Effector CD8-positive, alpha-beta T cell (primary cell): ENCODE data around the gene FRK.
"Not testable (repeated sequence)": the region's sequence is repeated elsewhere in the genome, so short reads cannot be mapped to it uniquely, and the experiment has no call there.

Experiments
- DNase-seq: peaks from one replicate; lab custom pipeline; 2025; lab: John Stamatoyannopoulos, UW

Gene FRK

DNA sequence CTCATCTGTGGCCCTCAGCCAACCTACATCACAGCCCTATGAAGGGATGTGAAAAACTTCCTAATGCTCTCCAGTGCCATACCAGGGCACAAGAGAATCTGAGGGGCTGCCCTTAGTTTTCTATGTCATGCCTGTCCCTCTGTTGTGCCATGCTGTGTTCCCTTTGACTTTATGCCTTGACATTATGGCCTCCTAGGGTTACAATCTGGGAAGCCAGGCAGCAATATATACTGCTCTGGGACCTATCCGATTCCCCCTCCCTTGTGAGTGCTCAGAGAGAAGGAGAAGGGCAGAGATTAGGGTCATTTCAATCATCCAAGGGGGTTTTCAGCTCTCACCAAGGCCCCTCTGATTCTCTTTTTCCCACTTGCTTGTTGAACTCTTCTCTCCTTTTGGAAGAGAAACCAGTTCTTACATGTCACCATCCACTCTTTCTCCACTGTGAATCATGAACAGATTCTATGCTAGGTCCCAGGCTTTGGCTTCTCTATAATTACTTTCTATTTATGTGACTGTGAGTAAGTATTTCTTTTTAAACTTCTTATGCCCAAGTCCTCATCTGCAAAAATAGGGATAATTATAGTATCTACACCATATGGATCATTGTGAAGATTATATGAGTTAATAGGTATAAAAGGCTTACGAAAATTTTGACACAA, 14.2 kb upstream of the FRK start:
- DNase-seq: no peak

DNA sequence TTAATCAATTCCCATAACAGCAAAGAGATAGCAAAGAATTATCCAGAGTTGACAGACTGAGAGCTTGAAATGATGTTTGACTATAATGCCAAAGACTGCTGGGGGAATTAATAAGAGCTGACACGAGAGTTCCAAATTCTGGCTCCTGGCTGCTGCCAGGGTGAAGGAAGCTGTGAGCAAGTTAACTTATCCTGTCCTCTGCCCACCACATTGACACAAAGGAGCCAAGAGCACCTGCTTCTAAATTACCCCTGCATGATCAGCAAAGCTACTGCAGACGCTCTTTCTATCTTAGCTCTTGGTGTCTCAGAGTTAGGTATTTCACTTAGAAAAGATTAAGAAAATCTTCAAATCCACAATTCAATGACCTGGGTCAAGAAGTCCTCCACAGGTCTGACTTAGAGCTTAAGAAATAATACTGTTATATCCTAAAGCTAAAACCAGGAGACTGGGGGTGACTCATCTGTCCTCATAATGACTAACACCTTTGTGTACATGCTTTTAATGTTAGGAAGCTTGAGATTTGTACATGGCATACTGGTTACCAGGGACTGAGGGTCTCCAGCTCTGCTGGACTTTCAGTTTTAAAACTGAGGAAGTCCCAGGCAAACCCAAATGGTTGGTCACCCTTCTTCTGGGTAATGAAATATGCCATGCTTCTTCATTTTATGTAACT, 13.2 kb upstream of the FRK start:
- DNase-seq: no peak

DNA sequence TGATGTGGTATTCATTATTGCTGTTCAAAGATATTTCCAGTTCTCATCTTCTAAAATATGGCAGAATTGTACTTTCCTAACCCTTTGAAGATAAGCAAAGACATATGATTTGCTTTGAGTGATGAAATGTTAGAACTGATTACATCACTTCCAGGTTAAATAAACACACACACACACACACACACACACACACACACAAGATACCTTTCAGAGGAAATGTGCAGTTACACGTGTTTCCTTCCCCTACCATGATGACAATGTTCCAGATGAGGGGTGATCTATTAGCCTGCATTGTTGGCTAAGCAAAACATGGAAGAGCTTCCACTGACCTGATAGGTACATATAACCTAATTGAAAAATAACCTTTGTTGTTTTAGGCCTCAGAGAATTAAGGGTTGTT, 11.7 kb upstream of the FRK start:
- DNase-seq: no peak

DNA sequence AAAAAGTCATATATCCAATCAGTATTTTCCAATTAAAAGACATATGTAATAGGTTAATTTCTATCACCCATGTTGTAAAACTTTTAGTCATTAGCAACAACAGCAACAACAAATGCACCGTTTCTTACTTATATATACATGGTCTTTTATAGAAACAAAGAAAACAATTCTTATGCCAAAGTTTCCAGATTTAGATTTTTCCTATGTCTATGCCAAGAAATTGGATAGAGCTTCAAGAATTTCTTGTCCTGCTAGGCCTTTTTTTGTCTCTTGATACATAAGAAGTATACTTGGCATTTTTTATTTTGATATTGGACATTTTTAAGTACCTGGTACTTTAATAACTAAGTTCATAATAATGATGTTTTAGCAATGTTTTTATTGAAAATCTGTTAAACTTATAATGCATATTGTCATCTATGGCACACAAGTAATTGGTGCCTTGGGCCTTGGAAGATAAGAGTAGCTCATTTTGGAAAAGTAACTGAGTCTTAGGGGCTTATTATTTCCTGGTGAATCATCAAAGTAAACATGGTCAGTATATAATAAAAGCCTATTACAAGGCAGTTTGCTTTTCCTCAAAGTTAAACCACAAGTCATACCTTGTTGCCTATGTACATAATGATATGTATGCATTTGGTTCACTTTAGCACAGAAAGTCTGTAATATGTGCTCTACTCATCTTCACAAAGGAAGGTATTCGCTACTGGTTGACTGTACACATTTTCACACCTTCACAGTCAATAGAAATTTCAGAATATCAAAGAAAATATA, 10.1 kb upstream of the FRK start:
- DNase-seq: no peak

DNA sequence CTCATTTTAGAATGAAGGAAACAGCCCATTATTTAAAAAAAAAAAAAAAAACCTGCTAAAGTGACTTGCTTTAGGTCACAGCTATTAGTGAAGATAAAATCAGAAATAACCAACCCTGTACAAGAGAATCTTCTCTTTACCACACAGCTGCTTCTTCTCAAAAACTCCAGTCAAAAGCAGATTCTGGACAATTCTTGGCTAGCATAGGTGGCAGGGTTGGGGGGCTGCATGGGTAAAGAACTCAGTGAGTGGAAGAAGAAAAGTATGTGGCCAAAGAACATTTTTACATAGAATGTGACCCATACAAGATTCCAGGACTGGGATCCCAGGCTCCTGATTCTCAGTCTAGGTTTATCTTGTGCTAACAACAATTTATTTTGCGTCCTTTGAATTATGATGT, 9.4 kb upstream of the FRK start:
- no peak for DNase-seq

DNA sequence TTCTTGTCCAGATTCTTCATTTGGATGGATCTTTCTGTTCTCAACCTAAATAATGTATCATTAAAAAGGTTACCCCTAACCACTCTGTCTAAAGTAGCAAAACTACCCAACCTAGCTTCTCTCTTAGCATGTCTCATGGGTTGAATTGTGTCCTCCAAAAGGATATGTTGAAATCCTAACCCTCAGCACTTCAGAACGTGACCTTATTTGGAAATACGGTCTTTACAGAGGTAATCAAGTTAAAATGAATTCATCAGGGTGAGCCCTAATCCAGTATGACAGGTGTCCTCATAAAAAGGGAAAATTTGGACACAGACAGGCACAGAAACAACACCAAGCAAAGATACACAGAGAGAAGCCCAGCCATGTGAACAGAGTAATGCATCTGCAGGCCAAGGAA, 6.1 kb upstream of the FRK start:
- DNase-seq: no peak

DNA sequence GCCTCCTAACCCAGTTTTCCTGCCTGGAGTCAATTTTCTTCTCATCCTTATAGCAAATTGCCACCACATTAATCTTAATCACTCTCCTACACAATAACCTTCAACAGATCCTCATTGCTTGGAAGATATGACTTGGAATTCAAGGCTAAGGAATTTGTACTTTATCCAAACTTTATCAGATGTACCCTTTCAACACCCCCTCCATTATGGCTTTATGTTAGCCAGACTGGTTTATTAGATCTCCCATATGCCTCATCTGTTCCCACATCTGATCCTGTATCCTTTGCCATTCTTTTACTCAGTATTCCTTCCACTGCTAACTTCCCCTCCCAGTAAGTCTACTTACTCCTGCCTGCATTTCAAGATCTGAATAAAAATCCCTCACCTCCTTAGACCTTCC, 4.0 kb upstream of the FRK start:
- no peak for DNase-seq

DNA sequence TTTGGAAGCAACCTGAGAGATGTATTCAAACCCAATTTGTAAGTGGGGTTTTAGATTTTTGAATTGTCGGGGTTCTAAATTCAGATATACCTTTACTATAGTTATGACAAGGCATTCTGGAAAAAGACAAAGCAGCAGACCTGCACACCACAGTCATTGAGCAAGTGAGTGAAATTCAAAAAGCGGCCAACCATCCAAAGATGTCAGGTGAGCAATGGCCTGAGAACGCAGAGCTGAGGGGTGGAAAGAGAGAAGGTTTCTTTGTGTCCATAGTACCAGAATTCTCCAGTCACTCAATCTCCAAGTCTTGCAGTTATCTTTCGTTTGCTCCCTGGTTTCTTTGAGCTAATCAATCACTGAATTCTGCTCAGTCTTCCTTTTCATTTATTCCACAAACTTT, 1.8 kb upstream of the FRK start:
- no peak for DNase-seq

DNA sequence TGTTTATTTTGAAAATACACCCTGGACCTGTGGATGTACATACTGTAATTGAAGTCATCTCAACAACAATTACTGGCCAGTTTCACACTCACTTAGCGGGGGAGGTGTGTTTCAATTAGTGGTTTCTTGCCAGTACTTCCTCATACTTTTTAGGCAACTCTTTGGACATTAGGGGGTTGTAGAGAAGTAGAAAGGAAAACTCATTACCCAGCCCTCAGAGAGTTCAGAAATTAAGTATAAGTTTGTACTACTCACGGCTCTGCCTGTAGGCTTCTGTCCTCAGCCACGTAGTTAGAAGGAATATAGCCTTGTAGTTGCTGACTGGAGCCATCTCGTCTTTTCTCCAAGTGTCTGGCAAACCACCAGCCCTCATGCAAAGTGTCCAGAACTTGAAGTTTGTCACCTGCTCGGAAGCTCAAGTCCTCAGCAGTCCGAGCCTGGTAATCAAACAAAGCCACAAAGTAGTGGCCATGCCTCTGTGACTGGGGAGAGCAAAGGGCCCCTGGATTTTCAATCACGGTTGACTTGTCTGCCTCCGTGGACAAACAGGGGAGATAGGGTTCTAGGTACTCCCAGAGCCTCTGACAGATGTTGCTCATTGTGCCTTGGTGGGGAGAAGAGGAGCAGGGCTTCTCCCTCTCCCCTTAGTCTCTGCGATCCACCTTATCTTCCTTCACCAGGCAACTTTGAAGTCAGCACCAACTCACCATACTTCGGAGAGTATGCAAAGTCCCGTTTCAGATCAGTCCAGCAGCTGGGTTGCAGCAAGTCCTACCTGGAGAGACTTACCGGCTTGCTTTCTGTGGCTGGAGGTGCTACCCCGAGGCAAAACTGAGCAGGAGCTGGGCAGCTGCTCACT, 749 bp downstream of the FRK start:
- DNase-seq: no peak

DNA sequence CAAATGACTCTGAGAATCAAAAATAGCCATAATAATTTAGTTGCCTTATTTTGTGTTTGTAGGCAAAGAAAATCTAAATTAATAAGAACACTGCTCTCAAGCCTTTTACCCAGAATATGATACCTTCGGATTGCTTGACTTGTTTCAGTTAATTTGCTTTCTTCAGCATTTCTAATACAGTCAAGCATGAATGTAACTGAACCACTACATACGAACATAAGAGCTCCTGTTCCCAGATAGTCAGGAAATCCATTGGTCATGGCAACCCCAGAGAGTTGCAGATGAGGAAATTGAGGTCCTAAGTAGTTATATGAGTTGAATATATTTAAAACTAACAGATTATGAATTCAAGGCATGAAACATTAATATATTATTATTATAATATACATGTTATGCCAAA, 2.9 kb downstream of the FRK start:
- no peak for DNase-seq

DNA sequence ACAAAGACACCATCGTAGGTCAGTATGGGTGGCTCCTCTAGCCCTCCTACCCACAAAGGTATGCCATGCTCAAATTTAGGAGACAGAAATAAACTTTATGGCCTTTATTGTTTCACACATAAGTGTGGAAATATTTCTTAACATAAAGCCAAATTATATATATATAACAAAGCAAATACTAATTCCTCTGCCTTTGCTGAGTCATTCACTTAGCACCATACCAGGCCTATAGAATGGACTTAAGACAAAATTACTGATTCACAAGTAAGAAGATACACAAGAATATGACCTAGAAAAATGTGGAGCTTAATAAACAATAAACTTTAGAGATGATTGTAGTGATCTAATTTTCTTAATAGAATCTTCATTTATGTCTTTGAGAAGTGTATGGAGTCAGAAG, 5.2 kb downstream of the FRK start:
- DNase-seq: no peak

DNA sequence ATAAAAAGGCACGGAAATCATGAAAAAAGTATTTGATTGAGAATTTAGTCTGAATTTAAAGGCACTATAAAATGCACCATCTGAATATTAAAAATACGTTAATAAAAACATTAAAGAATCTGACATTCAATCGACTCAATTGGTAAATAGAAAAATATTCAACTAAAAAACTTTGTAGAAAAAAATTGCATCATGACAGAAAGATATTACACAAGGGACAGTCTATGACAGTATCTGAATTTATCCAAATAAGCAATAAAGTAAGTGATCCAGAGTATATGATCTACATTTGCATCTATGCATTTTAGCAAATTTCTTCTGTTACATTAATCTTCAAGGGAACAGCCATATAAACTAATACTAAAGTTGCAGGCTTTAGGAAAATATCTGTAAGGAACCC, 9.4 kb downstream of the FRK start:
- DNase-seq: no peak

DNA sequence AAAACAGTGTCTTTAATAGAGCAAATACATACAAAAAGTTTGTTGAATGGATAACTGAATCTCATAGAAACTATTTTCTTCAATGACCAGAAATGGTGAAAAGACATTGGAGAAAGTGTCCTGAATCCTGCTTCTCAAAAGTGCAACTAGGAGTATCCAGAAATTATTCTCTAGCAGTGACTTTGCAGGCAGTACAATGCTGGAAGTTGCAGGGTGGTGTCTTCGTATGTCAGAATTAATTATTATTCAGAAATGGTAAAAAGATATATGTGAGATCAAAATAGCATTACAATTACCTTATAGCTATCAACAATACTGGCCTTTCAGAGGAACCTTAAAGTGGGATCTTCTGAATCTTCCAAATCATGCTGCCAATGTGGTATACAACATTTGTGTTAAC, 10.0 kb downstream of the FRK start:
- no peak for DNase-seq

DNA sequence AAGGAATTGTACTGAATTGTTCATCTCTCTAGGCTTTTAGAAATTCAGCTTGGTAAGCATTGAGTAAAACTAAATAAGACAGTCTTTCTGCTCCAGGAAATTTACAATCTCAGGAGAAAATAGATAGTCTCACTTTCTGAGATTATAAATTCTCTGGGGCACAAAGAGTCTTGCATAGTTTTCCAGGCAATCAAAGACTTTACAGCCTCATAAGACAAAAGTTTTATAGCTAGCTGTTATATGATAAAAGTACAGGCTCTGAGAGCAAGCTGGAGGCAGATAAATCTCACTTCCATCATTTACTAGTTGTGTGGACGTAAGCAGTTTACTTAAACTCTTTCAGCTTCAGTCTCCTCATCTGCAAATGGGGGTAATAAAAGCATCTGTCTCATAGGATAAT, 11.4 kb downstream of the FRK start:
- no peak for DNase-seq

DNA sequence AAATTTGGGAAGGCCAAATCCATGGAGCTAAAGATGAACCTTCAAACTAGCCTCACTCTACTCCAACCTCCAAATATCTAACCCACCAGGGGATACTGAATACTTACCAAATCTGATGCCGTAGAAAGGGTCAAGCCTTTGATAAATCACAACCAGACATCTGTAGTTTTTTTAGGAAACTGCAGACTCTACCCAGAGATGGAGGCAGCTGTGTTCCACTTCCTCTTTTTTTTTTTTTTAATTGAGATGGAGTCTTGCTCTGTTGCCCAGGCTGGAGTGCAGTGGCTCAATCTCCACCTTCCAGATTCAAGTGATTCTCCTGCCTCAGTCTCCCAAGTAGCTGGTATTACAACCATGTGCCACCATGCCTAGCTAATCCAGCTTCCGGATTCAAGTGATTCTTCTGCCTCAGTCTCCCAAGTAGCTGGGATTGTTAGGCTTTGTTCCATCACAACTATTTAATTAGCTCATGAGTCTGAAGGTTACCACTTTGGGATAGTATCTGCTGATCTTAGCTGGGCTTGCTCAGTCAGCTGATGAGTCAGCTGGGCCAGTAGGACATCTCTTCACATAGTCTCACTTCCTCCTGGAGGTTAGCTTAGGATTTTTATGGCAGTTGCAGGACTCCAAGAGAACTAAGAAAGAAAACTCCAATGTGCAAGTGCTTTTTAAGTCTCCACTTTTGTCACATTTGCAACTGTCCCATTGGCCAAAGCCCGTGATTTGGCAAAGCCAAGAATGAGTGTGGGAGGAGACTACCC, 13.3 kb downstream of the FRK start:
- no peak for DNase-seq

DNA sequence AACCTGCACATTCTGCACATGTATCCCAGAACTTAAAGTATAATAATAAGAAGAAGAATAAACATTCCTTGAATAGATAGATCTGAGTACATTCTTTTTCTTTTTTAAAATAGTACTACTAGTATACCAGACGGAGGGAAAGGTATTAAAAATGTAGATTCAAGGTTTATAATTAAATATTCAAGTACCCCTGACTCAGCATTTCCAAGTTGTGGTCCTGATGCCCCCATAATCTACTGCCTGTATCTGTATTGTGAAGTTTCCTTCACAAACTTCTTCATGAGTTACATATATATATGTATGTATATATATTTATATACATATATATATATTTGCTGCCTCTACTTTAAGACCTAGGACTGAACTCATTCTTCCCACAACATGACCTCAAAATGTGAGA, 14.0 kb downstream of the FRK start:
- DNase-seq: no peak

DNA sequence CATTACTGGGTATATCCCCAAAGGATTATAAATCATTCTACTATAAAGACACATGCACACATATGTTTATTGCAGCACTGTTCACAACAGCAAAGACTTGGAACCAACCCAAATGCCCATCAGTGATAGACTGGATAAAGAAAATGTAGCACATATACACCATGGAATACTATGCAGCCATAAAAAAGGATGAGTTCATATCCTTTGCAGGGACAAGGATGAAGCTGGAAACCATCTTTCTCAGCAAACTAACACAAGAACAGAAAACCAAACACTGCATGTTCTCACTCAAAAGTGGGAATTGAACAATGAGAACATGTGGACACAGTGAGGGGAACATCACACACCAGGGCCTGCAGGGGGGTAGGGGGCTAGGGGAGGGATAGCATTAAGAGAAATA, 14.4 kb downstream of the FRK start:
- DNase-seq: not testable (repeated sequence)

DNA sequence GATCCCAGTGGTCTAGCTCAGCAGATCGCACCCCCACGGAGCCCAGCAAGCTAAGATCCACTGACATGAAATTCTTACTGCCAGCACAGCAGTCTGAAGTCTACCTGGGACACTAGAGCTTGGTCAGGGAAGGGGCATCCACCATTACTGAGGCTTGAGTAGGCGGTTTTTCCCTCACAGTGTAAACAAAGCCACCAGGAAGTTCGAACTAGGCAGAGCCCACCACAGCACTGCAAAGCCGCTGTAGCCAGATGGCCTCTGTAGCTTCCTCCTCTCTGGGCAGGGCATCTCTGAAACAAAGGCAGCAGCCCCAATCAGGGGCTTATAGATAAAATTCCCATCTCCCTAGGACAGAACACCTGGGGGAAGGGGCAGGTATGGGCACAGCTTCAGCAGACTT, 18.8 kb downstream of the FRK start:
- DNase-seq: no peak

DNA sequence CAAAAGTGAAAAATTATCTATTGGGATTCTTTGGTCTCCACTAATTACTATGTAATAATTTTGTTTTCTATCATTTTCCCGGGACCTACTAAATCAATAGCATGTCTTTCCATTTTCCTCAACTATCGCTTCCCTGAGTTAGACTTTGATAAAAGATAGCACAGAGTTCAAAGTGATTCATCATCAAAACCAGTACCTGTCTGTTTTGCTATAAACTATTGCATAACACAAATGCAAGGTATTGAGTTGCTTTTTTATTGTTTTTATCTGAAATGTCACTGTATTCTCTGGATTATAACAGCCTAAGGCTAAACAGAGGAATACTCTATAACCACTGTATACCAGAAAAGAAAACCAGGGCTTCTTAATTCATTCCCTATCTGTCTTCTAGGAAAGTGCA, 19.7 kb downstream of the FRK start:
- no peak for DNase-seq

DNA sequence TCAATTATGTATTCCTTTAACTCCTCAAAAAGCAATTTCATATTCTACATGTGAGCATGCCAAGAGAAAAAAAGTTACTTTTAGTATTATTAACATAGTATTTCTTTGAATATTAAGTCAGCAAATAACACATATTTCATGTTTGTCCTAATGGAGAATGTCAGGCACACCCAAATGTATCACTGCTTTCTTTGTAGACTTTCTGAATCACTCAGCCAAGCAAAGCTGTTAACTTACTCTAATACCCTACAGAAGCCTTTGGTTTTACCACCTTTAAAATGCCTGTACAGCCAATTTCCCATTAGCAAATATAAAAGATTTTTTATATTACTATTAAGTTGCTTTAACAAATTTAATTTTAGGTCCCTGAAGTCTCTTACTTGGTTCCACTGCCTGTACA, 23.8 kb downstream of the FRK start:
- no peak for DNase-seq

DNA sequence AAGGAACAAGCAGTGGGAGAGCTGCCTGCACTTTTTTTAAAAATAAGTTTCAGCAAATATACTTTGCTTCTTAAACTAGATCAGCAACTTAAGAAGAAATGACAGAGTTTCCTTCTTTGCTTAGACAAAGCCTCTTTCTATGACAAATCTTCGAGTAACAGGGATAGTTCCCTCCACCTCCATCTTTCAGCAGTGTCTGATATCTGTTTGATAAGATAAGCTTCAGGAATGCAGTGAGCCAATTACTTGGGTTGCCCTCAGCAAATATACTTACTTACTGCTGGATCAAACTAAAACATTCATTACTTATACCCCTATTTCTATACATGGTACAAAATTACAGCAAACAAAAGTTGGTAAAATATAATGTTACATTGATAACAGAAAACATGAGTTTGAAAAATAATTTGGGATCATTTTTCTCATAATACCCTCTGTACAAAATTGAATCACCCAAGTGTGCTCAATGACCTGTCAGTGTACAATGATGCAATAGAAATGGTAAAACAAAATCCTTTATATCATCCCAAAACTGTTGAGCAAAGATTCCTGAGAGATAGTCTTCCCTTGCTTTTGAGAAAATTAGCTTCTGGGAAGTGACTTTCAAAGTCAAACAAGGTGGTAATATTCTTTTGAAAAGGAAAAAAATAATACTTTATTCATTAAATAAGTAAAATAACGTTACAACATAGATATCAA, 24.5 kb downstream of the FRK start:
- no peak for DNase-seq
